GM12873 (cell line): ENCODE results near the gene THBS4.

Experiments
- TF ChIP-seq, protein P1 (sequence below): IDR thresholded peaks from 2 replicates; pipeline ENCODE4 v1.5.1; 2012; ENCODE audit warnings: low read depth, mild to moderate bottlenecking, moderate library complexity, low read length, control low read depth; ENCODE audit not compliant: insufficient read depth; ENCODE audit errors: missing control alignments

The THBS4 gene

DNA sequence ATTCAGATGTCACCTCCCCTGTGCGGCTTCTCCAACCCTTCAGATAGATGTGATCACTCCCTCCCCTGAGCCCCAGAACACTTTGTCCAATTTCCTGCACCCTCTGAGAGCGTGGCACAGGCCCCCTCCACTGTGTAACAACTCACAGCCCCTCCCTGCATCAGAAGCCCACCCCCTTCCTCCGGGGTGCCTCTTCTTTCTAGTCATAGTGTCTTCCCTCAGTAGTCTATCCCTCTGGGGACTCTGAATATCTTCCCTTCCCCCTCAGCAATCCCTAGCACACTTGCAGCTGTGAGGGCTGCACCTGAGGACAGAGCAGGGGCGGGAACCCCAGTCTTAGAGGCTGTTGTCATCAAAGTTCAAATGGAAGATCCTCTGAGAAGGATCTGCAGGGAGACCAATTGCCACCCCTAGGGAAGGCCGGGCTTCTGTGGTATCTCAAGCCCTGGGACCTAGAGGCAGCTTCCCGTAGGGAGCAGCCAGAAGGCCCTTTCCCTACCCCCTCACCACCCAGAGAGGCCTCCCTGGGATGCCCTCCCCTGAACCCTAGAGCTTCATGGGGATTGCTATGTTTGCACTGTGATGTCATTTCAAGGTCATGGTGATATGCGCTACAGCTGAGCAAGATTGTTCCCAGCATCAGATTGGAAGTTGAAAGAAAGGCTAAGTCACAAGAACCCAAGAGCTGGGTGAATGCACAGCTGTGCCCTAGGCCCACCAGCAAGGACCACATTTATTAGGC is 70.7 kb downstream of the THBS4 start:
- TF ChIP-seq, protein P1, sequence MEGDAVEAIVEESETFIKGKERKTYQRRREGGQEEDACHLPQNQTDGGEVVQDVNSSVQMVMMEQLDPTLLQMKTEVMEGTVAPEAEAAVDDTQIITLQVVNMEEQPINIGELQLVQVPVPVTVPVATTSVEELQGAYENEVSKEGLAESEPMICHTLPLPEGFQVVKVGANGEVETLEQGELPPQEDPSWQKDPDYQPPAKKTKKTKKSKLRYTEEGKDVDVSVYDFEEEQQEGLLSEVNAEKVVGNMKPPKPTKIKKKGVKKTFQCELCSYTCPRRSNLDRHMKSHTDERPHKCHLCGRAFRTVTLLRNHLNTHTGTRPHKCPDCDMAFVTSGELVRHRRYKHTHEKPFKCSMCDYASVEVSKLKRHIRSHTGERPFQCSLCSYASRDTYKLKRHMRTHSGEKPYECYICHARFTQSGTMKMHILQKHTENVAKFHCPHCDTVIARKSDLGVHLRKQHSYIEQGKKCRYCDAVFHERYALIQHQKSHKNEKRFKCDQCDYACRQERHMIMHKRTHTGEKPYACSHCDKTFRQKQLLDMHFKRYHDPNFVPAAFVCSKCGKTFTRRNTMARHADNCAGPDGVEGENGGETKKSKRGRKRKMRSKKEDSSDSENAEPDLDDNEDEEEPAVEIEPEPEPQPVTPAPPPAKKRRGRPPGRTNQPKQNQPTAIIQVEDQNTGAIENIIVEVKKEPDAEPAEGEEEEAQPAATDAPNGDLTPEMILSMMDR, result no peak

DNA sequence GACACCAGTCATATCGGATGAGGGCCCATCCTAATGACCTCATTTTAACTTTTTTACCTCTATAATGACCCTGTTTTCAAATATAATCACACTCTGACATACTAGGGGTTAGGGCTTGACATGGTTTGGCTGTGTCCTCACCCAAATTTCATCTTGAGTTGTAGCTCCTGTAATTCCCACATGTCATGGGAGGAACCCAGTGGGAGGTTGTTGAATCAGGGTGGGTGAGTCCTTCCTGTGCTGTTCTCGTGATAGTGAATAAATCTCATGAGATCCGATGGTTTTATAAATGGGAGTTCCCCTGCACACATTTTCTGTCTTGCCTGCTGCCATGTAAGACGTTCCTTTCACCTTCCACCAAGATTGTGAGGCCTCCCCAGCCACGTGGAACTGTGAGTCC is 71.8 kb downstream of the THBS4 start:
- TF ChIP-seq, protein P1, result no peak

- TF ChIP-seq, protein P1, result no peak
Observed at GRCh38 chr5:80109646-80110478, 74.7 kb downstream of the THBS4 start.

DNA sequence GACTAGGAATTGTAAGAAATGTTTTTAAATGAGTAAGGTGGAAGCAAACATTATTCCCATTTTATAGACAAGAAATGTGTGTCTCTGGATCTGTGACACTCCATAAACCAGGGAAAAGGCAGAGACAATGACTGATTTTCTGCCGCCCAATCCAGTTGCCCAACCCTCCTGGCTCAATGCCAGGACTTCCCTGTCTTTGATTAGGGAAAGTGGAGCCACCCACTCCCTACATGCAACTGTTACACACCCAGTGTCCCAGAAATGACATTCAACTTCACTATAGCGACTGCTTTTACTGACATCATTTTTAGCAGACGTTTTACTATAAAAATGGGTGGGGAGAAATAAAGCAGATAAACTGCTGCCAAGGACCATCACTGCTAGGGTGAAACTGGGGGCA is 79.7 kb downstream of the THBS4 start:
- TF ChIP-seq, protein P1, result no peak

DNA sequence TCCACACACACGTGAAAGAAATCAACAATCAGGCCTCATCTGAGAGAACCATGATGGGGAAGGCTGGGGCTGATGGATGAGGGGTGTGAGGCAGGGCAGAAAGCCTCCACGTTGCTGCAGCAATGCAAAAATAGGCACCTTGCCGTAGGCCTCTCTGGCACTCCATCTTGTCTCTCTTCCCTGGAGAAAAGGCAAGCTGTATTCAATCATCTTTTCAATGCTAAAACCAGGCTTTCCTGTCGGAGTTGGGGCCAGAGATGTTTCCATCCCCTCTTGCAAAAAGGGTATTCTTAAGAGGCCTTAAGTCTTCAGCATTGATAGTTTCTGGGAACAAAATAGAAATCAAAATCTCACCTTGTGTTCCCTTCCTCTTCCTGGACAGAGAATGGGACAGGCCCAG is 80.9 kb downstream of the THBS4 start:
- TF ChIP-seq, protein P1, result no peak

DNA sequence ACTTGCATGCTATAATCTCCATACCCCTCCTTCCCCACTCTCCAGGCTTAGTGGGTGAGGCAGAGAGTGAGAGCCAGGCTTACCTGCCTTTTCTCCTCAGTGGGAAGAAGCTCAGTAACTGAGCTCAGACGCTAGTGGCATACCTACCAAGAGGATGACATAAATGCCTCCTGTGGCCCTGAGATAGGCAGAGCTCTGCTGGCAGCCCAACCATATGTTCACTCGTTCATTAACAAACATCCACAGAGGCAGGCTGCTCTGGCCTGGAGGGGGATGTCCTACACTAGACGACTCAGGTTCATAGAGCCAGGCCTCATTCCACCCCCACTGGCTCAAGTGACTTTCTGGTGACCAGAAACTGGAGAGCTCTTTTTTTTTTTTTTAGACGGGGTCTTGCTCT is 81.3 kb downstream of the THBS4 start:
- TF ChIP-seq, protein P1, result no peak

- TF ChIP-seq, protein P1, result no peak
Observed at GRCh38 chr5:80117446-80117845, 82.3 kb downstream of the THBS4 start.
